Fibroblast of upper back skin (primary cell): Measurements from ENCODE around the gene SMAGP.
A peak's percentile ranks its signal among the peaks of the same experiment; 100 is the strongest.
"Not testable (repeated sequence)": the region's sequence is repeated elsewhere in the genome, so short reads cannot be mapped to it uniquely, and the experiment has no call there.

ENCODE experiments used
- DNase-seq: peaks from one replicate; pipeline ENCODE4 v3.0.0-alpha.2; 2013

The SMAGP gene

DNA sequence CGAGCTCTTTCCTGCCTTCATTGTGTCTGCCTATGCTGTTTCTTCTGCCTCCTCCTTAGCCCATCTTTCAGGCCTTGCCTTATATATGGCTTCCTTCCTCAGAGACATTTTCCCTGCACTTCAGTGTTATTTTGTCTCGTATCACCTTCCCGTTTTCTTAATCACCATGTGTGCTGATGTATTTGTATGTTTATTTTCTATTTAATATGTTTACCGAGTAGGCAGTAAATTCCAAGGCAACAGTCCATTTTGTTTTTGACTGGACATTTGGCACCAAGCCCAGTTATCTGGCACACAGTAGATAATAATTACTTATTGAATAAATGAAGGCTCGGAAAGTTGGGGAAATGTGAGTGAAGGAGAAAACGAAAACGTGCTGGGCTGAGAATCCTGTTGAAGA is 47.8 kb downstream of the SMAGP start:
- no peak for DNase-seq

DNA sequence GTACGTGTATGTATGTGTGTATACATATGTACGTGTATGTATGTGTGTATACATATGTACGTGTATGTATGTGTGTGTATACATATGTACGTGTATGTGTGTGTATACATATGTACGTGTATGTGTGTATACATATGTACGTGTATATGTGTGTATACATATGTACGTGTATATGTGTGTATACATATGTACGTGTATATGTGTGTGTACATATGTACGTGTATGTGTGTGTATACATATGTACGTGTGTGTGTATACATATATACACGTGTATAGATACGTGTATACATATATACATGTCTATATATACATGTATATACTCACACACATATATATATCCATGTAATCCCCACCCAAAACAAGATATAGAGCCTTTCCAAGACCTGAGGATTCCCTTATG is 50.4 kb downstream of the SMAGP start:
- not testable (repeated sequence) for DNase-seq

DNA sequence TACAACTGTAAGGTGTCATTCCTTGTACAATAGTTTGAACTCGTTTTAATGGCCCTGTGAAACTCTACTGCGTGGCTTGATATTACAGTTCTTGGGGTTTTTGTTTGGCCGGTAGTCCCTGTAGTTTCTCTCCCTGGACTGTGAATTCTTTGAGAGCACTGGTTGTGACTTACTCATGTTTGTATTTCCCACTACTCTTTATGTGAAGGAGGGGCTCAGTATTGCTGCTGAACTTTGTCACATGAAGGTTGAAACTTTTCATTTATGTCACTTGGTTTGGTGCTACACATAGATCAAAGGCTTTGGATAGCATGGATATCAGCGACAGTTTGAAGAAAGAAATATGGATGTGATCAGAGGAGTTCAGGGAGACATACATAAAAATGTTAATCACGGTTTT is 50.9 kb downstream of the SMAGP start:
- DNase-seq, result no peak

DNA sequence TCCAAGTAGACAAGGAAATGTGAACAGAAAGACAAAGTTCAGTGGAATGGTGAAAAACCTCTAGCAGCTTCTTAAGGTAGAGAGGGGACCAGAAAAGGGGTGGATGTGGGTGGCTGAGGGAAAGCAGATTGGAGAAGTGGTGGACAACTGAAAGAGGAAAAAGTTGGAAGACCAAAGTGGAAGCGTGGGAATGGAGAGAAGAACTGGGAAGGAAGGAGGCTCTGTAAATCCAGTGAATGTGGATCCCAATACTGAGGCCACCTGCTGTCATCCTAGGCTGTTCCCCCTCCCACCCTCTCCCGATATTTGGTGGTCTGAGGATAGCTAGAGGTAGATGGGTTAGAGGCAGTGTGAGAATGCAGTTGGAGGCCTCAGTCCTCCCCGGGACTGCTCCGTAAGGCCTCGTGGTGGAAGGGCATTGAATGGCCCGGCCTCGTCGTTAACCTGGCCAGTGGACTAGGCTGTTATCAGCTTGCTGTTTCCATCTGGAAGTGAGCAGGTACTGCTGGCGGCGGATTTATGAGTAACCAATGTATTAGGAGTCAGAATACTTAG is 51.5 kb downstream of the SMAGP start:
- DNase-seq, result no peak

DNA sequence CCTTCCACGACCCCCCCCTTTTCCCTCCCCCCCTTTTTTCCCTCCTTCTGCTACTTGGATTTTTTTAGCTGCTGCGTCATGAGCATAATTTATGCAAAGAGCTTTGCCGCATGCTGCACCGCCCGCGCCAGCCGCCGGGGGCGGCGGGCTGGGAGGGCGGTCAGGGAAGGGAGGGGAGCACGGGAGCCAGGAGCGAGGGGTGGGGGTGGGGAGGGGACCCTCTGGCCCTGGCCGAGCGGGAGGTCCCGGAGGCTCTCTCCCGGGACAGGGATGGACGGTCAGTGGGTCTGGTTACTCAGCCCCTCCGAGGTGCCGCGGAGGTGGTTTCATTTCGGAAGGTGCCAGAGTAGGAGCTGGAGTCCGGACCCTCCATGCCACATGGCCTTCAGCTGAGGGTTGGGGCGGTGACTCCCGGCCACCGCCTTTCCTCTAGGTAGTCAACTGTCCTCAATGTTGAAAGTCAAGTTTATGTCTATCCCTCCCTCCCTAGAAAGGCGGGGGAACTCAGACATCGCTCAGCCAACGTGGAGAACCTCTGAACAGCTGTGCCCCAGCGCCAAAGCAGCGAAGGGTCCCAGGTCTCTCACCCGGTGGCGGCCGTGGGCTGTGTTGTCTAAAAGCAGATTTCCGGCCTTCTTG is 52.1 kb downstream of the SMAGP start, which contains the start of gene POU6F1:
Gene POU6F1, minus strand, starts transcription at position 95 of the 639 bp plus-strand sequence. CDS start 11,226 bp downstream, outside the sequence.
- DNase-seq, result peak; percentile 83

DNA sequence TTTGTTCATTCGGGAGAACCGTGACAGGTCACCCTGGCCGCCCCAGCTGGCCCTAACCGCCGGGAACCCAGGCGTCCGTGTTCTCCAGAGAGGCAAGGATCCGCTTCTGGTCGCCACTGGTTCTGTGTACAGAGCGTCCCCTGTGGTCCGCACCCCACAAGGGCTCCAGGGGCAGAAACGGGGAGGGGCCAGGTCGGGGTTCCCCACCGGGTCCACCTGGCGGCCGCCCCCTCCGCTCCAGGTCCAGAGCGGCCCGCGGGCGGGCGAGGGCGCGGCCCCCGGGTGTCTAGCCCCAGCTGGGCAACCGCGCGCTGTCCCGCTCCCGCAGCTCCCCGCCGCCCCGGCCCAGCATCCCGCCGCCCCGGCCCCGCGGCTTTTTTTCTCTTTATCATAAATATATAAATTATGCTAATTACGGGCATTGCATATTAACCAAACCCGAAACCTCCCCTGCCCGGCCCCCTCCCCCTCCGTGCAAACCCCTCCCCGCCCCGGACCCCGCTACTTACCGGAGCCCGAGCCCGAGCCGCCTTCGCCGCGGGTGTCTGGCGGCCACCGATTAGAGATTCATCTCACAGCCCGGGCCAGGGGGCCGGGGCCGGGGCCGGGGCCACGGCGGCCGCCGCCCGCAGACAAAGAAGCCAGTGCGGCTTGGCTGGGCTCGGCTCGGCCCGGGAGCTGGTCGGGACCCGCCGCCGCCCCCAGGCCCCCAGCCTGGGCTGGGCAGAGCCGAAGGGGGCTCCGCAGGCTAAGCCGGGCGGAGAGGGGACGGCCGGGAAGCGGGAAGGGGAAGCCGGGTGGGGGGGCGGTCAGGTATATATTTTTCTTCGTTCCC is 52.9 kb downstream of the SMAGP start:
- DNase-seq, result peak; percentile 9

DNA sequence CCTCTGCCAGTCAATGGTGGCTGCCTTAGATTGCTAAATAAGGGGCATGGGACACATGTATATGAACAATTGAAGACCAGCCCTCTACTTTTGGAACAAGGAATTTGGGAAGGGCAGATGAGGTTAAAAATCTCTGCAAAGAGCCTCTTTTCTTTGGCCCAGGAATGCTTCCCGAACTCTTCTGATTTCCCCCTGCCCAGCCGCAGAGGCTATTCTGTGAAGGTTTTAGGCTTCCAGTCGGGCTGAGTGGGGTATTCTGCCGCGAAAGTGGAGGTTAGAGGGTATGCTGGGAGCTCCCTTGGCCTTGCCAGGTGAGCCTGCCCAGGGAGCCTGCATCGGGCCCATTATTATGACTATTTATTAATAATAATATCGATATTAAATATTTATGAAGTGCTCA is 53.6 kb downstream of the SMAGP start:
- no peak for DNase-seq

DNA sequence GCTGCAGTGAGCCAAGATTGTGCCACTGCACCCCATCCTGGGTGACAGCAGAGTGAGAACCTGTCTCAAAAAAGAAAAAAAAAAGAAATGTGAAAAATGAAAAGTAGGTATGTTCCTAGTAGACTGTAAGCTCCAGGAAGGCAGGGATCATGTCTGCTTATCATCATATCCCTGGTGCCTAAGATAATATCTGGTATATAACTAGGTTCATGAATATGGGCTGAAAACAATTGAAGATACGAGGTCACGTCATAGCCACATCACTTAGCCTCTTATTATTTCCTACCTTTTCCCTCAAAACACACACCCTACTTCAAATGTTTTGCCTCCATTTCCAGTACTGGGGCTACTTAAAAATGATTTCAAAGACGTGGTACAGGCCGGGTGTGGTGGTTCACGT is 55.3 kb downstream of the SMAGP start:
- no peak for DNase-seq

DNA sequence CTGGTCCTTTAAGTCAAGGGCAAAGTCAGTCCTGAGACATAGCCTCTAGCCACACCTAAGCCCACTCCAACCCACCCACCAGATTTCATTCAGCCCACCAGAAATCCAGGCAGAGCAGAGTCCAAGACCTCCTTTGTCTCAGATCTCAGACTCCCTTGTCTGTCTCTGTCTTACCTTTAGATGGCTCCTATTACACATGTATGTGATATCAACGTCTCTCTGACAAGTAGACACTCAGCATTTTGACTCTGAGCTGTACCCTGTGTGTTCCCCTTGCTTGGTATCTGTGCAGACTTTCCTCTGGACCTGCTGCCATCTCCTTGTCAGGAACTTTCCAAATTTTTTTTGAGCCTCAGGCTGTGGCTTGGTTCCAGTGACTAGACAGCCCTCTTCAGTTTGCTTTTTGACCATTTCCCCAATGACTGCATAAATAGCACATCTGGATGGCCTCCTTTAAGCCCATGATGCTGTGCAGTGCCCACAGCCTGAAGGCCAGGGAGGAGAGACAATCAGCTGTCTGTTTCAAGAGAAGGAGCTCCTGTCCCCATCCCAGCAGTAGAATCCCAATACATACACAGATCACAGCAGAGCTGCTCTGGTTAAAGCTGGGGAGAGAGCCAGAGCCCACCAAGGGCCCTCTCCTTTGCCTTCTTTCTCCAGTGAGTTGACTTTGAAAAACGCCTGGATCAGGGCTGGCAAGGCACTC is 59.4 kb downstream of the SMAGP start:
- no peak for DNase-seq

DNA sequence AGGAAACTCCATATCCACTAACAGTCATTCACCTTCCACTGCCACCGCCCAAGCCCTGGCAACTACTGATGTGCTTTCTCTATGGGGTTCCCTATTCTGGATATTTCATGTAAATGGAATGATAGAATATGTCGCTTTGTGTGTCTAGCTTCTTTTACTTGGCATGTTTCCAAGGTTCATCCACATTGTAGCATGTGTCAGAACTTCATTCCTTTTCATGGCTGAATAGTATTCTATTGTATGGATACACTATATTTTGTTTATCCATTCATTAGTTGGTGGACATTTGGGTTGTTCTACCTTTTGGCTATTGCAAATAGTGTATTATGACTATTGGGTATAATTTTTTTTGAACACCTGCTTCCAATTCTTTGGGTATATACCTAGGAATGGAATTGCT is 61.0 kb downstream of the SMAGP start:
- DNase-seq, result no peak

DNA sequence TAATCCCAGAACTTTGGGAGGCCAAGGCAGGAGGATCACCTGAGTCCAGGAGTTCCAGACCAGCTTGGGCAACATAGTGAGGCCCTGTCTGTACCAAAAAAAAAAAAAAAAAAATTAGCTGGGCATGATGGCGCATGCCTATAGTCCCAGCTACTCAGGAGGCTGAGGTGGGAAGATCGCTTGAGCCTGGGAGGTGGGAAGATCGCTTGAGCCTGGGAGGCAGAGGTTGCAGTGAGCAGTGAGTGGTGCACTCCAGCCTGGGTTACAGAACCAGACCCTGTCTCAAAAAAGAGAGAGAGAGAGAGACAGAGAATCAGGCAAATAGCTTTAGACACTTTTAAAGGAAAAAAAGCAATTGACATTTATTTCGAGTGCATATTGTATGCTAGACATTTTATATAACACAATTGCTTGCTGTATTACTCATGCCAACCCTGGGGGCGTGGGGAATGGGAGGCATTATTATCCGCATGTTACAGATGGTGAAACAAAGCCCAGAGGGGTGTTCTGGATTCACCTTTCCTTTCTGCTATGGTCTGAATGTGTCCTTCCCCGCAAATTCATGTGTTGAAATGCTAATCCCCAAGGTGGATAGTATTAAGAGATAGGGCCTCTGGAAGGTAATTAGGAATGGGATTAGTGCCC is 62.1 kb downstream of the SMAGP start:
- DNase-seq, result no peak

DNA sequence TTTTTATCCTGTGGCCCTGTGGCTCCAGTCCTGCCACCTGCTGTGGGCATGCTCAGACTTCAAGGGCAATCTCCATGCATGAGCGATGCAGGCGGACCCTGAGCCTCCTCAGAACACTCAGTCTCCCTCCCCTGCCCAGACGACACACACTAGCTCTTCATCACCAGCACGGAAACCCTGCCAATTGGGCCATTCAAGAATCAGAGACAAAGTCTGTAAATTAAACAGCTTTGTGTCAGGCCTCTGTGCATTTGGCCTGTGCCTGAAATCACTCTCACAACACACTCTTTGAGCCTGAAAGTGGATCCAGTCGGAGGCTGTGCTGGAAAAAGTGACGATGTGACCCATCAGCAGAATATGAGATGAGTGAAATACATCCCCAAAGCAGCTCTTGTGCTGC is 64.9 kb downstream of the SMAGP start:
- no peak for DNase-seq

DNA sequence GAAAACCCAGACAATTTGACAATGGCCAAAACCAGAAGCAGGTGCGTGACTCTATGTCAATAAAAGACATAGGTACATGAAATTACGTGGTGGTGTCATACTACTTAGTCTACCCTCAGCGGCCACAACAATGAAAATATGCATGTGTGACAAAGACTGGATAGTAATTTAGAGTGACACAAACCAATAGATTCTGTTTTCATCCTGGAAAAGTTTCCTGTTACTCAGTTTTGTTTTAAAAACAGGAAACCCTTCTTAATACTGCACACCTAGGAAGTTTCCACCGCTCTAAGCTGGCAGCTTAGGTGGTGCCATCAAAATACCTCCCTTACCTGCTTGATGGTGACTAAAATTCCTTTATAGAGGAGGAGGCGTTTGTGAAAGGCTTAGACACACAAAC is 67.5 kb downstream of the SMAGP start:
- no peak for DNase-seq

DNA sequence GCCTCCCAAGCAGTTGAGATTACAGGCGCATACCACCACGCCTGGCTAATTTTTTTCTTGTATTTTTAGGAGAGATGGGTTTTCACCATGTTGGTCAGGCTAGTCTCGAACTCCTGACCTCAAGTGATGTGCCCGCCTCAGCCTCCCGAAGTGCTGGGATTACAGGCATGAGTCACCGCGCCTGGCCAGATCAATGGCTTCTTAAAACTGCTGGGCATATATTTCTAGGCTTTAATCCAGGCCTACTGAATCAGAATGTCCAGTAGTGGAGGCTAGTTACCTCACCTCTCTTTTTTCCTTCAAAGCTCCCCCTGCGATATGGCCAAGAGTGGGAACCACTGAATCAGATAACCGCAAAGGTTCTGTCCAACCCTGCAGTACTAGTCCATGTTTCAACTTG is 69.4 kb downstream of the SMAGP start:
- DNase-seq, result no peak

DNA sequence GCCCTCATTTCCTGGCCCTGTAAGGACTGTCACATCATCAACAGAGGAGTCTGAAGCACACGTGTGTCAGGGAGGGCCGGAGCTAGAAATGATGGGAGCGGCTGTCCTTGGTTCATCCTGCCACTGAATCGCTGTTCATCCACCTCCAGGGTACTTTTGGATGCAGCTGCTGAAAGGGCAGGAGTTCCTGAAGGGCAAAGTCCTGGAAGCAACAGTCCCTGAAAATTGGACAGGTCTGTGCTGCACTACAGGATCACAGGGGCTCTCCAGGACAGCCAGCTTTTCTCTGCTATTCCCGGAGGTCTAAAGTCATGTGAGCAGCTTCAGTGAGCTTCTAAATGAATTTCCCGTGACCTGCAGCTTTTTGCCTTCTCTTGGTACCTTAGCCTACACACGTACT is 70.1 kb downstream of the SMAGP start:
- no peak for DNase-seq

DNA sequence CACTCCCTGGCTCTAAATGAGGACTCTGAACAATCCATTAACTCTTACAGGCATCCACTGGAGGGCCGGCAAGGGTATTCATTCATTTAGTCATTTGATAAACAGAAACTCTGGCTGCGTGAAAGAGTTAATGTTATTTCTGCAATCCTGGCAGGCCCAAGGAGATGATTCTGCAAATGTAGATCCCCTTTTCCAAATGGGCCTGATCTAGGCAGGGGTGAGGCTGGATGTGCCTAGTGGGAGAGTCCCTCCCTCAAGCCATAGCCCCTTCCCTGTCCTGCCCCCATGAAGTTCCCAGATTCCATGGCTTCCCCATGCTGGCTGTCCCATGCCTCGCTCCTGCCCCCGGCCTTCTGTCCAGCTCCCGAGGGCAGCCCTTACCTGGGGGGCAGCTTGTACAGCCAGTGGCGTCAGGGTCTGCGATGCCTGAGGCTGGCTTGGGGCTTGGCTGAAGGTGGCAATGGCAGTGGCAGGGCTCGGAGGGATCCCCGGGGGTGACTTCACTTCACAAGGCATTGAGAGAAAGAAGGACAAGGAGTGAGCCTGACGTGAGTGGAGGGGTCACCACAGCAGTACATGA is 70.8 kb downstream of the SMAGP start:
- no peak for DNase-seq

DNA sequence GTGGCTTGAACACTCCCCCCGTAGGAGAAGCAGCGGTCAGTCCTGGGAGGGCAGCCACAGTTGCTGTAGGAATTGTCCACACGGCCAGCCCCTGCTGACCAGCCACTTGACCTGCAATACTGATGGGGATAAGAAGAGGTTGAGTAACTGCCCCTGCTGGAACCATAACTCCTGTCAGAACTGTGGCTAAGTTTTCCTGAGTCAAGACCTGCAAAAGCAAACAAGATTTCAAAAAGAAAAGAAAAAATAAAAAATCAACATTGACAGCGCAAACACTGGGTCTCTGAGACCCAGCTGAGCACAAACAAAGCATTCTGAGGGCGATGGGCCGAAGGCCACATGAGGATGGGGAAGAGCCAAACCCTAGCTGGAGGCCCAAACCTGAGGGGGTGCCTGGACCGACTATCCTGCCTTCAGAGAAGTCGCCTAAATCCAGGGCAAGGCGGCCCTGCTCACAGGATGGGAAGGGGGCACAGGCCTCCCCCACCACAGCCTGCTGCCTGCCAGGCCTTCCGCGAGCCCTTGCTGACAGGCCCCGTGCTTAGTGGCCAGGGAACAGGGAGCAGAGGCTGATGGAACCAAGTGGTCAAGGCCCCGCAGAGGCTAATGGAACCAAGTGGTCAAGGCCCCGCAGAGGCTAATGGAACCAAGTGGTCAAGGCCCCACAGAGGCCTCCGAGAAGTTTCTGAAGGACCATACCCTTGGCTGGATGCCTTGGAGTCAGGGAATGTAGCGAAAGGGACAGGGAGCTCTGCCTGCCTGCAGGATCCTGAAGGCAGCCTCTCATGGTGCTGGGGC is 71.4 kb downstream of the SMAGP start:
- no peak for DNase-seq

DNA sequence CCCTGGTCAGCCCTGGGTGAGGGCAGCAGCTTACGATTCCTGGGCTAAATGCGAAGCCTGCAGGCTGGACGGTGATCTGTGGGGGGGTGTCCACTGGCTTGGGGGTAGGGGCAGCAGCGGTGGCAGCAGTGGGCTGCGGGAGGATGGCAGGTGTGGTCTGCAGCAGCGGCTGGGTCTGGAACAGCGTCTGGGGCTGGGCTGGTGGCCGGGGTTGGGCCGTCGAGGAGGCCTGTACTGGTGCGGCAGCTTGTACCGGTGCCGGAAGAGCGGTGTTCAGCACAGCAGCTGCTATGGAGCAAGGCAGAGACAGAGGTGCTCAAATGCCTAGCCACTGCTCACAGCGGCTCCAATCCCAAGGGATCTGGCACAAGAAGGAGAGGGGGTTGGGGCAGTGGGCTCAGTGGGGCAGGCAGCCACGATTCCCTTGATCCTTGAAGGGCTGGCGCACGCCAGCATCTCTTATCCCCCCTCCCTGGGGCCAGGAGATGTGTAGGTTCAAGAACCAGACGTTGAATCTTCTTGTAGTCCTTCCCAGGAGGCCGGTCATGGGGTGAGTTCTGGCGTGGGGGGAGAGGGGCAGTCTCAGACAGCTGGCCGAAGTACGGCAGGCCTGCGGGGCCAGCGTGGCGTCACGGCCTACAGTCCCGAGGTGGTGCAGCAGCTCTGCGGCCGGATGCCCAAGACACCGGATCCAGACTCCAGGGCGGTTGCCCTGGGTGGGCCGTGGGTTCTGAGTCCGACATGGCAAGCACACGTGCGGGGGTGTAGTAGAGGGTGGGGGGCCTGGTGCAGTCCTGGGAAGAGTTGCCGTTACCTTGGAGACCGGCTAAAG is 72.3 kb downstream of the SMAGP start:
- no peak for DNase-seq

DNA sequence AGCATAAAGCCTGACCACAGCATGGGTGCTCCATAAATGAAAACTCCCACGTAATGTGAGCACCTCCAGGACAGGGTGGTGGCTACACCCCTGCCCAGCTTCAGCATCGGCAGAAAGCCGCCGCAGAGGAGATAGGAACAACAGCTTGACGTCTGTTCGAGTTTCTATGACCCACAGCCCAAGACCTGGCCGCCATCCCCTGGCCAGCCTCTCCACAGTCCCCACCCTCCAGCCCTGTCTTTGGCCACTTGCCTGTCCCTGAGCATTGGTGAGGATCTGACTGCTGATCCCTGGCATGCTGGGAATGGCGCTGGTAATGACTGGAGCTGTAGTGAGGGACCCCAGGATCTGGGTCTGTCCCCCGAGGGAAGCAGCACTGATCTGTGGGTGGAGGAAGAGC is 73.7 kb downstream of the SMAGP start:
- no peak for DNase-seq

DNA sequence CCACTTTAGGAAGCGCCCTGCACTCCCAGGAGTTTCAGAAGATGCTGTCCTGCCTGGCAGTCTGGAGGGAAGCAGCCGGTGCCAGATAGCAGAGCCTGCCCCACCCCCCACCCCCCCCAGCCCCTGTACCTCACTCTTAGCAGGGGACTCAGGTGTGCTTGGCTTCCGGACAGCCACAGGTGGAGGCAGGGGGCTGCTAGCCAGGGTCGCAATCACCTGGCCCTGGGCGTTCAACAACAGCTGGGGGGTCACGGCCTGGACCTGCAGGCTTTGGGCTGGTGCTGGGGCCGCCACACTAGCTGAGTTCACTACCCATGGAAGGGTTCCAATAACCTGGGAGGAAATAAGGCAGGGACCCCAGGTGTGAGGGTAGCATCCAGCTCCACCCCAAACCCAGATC is 74.4 kb downstream of the SMAGP start:
- DNase-seq, result no peak
